ENCODE data around the gene NDFIP2. TPM values are rescaled to one million over a fixed set of nuclear protein-coding genes. Genes with fewer than 3 reads are reported as not detected.

The NDFIP2 gene
- total RNA-seq, 2 donors from 2014 or later: 84.2 to 130 TPM

GRCh38 chr13:79452239-79452913 lies 28.6 kb upstream of the NDFIP2 start:
- TF ChIP-seq CTCF (IDR thresholded peaks at IDR 0.05): no peak
- Histone ChIP-seq H3K4me3 (no peak overlapping the region), H3K9me3 (no peaks in the 10 kb centered on the region), H3K9ac (ENCODE audit: low read depth in 2 of 2, low read length in 2 of 2) (no peak overlapping the region), H3K27me3 (no peaks in the 10 kb centered on the region), H3K36me3 (no peaks in the 10 kb centered on the region), H3K4me1 (no peaks in the 10 kb centered on the region), H3K27ac (no peak overlapping the region)
- no peak for DNase-seq
- intact Hi-C loops (cut with DNase I): no loop called here

DNA sequence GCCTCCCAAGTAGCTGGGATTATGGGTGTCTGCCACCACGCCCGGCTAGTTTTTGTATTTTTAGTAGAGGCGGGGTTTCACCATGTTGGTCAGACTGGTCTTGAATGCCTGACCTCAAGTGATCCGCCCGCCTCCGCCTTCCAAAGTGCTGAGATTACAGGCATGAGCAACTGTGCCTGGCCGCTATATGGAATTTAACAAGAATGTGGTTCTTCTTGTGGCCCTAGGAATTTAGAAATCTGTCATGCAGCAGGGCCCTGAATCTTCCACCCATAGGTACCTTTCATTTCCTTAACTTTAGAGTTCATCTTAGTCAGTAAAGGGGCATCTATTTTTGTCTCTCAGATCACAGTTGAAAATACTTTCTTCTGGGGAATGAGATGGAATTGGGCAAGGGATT lies 25.6 kb upstream of the NDFIP2 start:
- H3K4me1 ChIP-seq: no peaks in the 10 kb centered on the region
- intact Hi-C loops (cut with DNase I): no loop called here
- no peak overlapping the region for H3K27ac ChIP-seq
- no peaks in the 10 kb centered on the region for H3K27me3 ChIP-seq
- TF ChIP-seq CTCF (IDR thresholded peaks at IDR 0.05): no peak
- no peak overlapping the region for H3K9ac ChIP-seq (ENCODE audit: low read depth in 2 of 2, low read length in 2 of 2)
- no peaks in the 10 kb centered on the region for H3K36me3 ChIP-seq
- no peak overlapping the region for H3K4me3 ChIP-seq
- no peak for DNase-seq
- H3K9me3 ChIP-seq: no peaks in the 10 kb centered on the region

- intact Hi-C loops (cut with DNase I): no loop called here
- no peak for DNase-seq
- H3K4me3 ChIP-seq: no peak overlapping the region
- no peaks in the 10 kb centered on the region for H3K9me3 ChIP-seq
- H3K27me3 ChIP-seq: no peaks in the 10 kb centered on the region
- no peaks in the 10 kb centered on the region for H3K4me1 ChIP-seq
- H3K36me3 ChIP-seq: no peaks in the 10 kb centered on the region
- H3K9ac ChIP-seq (ENCODE audit: low read depth in 2 of 2, low read length in 2 of 2): no peak overlapping the region
- H3K27ac ChIP-seq: no peak overlapping the region
- TF ChIP-seq CTCF (IDR thresholded peaks at IDR 0.05): no peak
Observed at GRCh38 chr13:79456051-79456450, 24.9 kb upstream of the NDFIP2 start.

DNA sequence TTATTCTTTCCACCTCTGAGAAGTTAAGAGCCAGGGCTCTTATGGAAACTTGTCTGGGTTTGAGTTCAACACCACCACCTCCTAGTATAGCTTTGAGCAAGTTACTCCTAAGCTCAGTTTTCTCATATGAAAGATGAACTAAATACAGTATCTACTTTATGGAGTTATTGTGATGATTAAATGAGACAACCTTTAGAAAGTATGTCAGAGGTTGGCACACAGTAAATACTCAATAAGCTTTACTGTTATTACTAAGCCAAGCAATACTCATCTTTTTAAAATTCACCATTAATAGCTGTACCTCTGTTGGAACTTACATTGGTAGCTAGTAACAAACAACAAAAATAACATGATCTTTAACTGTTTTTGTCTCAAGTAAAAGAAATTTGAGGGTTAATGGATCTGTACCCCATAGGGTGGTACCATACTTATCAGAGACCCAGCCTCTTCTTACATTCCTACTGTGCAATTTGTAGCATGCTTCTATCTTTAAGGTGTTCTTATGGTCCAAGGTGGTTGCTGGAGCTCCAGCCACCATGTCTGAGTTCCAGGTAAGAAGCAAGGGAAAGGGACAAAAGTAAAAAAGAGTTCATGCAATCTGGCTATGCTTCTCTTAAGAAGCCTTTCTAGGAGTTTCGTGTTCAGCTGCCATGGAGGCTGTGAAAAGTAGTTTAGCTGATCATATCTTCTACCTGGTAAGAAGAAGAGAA lies 24.1 kb upstream of the NDFIP2 start:
- H3K27ac ChIP-seq: no peak overlapping the region
- no peak overlapping the region for H3K9ac ChIP-seq (ENCODE audit: low read depth in 2 of 2, low read length in 2 of 2)
- H3K27me3 ChIP-seq: no peaks in the 10 kb centered on the region
- no peaks in the 10 kb centered on the region for H3K9me3 ChIP-seq
- H3K4me3 ChIP-seq: no peak overlapping the region
- no peaks in the 10 kb centered on the region for H3K4me1 ChIP-seq
- DNase-seq: no peak
- TF ChIP-seq CTCF (IDR thresholded peaks at IDR 0.05): no peak
- intact Hi-C loops (cut with DNase I): no loop called here
- no peaks in the 10 kb centered on the region for H3K36me3 ChIP-seq

- Histone ChIP-seq H3K9me3 (no peaks in the 10 kb centered on the region), H3K9ac (ENCODE audit: low read depth in 2 of 2, low read length in 2 of 2) (no peak overlapping the region), H3K36me3 (no peaks in the 10 kb centered on the region), H3K27ac (no peak overlapping the region), H3K27me3 (no peaks in the 10 kb centered on the region), H3K4me3 (no peak overlapping the region), H3K4me1 (no peaks in the 10 kb centered on the region)
- intact Hi-C loops (cut with DNase I): no loop called here
- DNase-seq: no peak
- no peak for TF ChIP-seq CTCF (IDR thresholded peaks at IDR 0.05)
Observed at GRCh38 chr13:79457390-79457789, 23.6 kb upstream of the NDFIP2 start.
